Cerebellar nuclear complex (tissue), 1 donor: ENCODE measurements around the gene REXO2.

ENCODE experiments used
- DNase-seq, 2 experiments: peaks; one replicate each; lab custom pipeline; 2025; lab: John Stamatoyannopoulos, UW

Gene REXO2

DNA sequence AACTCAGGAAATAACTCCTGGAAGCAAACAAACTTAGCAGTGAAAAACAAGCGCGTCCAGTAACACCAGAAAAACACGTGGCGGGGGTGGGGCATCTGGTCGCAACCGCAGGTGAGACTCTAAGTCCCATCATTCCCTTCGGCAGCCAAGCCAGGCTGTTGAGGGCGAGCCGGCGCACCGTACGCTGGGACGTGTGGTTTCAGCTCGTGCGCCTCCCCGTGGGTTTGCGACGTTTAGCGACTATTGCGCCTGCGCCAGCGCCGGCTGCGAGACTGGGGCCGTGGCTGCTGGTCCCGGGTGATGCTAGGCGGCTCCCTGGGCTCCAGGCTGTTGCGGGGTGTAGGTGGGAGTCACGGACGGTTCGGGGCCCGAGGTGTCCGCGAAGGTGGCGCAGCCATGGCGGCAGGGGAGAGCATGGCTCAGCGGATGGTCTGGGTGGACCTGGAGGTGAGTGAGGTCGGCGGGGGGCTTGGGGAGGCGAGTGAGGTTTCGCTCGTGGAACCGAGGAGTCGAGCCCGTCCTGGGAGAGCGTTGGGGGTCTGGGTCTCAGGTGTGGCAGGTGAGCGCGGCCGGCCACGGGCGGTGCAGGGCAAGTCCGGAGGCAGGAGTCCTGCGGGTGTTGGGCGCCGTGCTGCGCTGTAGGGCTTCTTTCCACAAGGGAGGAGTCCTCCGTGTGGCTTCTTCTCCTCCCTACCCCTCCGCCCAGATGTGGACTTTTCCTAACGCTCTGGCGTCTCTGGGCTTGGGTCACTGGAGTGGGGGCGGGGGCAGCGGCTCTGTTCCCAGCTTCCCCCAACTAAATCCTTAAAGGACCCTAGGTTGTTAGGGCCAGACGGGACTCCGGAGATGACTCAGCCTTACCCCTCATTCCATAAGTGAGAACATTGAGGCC lies at the start of gene REXO2:
Gene REXO2, plus strand, starts transcription at position 239 of the 892 bp plus-strand sequence. Its CDS starts 62 bp downstream, at position 301.
- DNase-seq, result peak; percentile 53 to 81

GRCh38 chr11:114392735-114393667 lies 46.3 kb upstream of the REXO2 start:
- no peak for DNase-seq

- no peak for DNase-seq
These were observed 43.5 kb upstream of the REXO2 start for GRCh38 chr11:114395736-114396135.

DNA sequence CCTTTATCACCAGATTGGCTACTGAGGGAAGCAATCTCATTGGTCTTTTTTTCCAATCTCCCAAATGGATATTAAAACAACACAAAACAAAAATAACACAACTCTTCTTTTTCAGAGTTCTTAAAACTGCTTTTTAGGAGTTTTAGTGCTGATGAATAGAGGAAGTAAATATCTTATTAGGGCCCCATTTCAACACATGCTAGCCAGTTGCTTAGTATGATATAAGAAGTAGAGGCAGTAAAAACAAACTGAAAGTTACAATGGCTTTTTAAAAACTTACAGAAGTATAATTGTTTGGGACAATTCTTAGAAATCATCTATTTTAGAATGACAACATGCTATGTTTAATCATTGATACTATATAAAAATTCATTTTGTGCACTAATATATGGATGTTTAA lies 42.4 kb upstream of the REXO2 start:
- DNase-seq, result no peak

DNA sequence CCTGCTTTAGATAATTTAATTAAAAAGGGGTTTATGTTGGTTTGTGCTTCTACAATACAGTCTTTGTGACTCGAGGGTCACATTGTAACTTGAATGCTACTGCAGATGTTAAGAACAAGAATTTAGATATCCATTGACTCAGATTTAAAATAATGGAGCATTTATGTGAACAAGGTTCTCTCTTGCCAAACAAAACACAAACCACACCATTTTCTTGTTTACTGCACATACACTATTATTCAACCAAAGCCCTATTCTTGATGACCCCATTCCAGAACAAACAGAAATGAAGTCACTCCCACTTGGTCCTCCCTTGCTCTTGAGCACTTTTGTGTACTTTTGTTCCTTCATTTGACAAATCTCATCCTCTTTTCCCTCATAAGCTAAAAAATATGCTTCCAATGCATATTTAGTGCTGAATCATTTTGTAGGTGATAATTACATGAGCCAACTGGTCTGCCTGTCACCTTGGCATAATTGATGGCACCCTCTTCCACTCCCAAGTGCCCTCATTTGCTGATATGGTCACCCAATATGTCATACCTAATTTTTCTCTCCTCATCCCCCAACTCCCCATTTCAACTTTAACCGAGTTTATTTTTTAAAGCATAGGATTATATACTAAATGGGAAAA lies 41.8 kb upstream of the REXO2 start:
- DNase-seq, result no peak

- DNase-seq, result no peak
These were observed 40.9 kb upstream of the REXO2 start for GRCh38 chr11:114398303-114398920.

- DNase-seq, result no peak
These were observed 39.6 kb upstream of the REXO2 start for GRCh38 chr11:114399490-114400215.

GRCh38 chr11:114400216-114400914 lies 38.9 kb upstream of the REXO2 start, which contains the start of the genes C11orf71 and RBM7:
C11orf71 (minus strand) TSS chr11:114400511; CDS start chr11:114400331, 180 bp downstream.
RBM7 (plus strand) TSS chr11:114400666; CDS start chr11:114400672, 6 bp downstream.
- peak; percentile 60 to 73 for DNase-seq

GRCh38 chr11:114400915-114401223 lies 38.4 kb upstream of the REXO2 start:
- no peak for DNase-seq

DNA sequence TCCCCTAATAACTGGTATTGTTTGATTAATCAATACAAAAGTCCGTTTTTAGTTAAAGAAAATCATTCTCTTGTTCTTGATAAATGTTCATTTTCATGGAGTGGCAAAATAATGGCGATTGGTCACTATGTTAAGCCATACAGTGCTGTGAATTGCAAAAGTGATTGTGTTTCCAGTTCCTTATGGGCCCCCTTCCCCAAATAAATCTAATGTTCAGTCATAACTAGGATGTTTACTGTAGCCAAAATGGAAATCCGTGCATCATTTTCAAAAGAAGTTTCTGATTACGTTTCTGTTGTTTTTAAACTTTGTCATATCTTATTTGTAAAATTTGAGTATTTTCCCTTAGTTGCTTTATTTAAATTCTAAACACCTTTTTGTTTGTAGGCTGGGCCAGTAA lies 38.0 kb upstream of the REXO2 start:
- DNase-seq, result no peak

DNA sequence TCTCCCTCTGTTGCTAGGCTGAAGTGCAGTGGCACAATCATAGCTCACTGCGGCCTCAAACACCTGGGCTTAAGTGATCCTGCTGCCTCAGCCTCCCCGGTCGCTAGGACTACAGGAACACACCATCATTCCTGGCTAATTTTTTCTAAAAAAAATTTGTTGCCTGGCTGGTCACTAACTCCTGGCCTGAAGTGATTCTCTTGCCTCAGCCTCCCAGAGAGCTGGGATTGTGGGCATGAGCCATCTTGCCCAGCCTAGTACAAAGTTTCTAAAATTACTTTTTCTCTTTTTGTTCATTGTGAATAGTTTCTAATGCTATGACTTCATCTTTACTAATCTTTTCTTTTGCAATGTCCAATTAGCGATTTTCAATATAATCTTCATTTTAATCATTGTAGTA lies 26.3 kb upstream of the REXO2 start:
- DNase-seq, result no peak

DNA sequence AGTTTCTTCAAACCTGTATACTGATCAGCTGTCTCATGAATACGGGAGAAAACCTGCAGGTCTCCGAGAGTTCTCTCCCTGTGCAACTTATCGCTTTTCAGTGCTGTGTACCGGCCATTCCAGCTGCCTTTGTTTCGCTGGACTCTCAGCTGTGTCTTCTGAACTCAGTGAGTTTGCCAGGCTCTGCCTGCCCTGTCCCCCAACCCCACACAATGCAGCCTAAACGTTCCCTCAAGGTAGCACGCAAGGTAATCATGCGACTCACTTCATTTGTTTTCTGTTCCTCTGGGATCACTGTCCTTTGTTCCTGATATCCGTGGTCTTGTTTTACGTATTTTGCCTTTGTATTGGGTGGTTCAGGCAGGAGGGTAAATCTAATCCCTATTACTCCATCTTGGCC lies 25.3 kb upstream of the REXO2 start:
- DNase-seq, result no peak

DNA sequence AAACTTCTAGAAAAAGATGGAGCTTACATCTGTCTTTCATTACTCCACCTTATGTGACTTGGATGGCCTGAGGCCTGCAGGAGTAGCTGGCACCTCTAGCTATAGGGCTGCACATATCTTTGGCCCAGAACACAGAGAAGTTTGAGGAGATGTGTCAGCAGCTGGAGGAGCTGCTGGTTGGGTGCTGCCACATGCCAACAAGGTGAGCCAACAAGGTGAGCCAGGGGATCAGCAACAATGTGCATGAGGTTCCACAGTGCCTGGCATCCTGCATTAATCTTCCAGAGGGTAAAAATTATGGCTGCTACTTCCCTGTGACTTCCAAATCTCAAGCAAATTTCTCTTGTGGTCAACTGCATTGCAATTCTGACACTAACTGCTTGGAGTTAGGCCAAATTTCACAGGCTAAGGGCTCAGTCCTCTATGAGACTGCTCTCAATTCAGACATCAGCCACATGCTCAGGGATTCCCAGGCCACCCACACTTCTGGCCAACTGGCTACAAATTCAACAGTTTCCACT lies 22.8 kb upstream of the REXO2 start:
- no peak for DNase-seq

- no peak for DNase-seq
These were observed 13.0 kb upstream of the REXO2 start for GRCh38 chr11:114426280-114426679.

DNA sequence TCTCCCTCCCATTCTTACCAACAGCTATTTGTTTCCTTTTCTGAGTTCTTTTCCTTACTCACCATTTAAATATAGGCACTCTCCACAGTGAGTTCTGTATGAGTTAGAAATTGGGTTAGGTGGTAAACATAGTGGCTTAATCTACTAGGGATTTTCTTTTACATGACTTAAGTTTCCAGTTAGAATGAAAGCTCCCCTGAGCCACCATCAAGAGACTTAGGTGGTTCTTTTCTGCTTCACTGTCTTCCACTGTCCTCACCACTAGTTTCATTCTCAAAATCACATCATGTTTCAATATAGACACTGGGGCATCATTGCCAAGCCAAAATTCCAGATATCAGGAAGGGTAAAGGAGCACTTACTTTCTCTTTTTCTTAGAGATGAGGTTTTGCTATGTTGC lies 9.0 kb upstream of the REXO2 start:
- DNase-seq, result no peak

- no peak for DNase-seq
These were observed 6.4 kb upstream of the REXO2 start for GRCh38 chr11:114432893-114433292.

DNA sequence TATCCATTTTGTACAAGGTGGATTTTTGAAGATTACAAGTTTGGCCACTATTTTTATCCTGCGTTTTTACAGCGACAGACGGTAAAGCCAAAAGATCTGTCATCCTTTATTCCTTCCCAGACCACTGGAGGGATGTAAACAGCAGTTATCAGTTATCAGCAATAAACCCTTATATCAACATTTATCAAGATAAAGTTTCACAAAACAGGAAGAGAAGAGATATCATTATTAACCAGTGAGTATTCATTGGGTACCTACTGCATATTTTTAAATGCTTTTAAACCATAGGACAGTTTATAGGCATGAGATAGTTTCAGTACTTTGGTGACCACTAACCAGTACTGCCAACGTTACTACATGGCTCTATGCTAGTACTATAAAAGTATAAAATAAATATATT lies 5.9 kb upstream of the REXO2 start:
- DNase-seq, result no peak

GRCh38 chr11:114438303-114438702 lies 964 bp upstream of the REXO2 start:
- no peak for DNase-seq

GRCh38 chr11:114440121-114440860 lies 1.0 kb downstream of the REXO2 start:
- DNase-seq, result no peak
